Thyroid gland (tissue), 4 donors: ENCODE measurements around the gene CEP295NL.

Experiments
- POLR2A ChIP-seq, 2 donors: fragments of 450-650 bp; IDR thresholded peaks; one replicate each; pipeline ENCODE4 v1.6.1; 2017; ENCODE audit warnings: antibody characterized with exemption in 2 of 2, mild to moderate bottlenecking in 2 of 2, moderate library complexity in 1 of 2
- TF ChIP-seq, protein P1 (sequence below), 6 experiments: fragments of 200-600 bp in 3 of 6; fragments of 450-650 bp in 3 of 6; sonication (generic) in 3 of 6; IDR thresholded peaks; one replicate each; pipeline ENCODE4 v1.5.1; 2016 to 2019; ENCODE audit warnings: antibody characterized with exemption in 6 of 6, mild to moderate bottlenecking in 2 of 6, inconsistent platforms in 1 of 6, moderate library complexity in 1 of 6

DNA sequence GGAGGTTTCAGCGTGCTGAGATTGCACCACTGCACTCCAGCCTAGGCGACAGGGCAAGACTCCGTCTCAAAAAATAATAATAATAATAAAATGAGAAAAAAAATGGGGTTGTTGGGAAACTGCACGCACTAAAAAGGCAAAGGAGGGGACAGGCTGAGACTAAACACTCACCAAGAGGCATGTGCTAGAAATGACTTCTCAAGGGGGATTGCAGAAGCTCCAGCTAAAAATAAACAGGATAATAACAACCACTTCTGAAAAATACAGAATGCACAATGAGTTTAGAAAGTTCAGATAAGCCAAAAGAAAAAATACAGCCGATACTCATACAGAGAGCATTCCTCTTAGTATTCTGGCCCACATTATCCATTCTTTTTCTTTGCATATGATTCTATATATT is 37.3 kb upstream of the CEP295NL start:
- TF ChIP-seq, protein P1, sequence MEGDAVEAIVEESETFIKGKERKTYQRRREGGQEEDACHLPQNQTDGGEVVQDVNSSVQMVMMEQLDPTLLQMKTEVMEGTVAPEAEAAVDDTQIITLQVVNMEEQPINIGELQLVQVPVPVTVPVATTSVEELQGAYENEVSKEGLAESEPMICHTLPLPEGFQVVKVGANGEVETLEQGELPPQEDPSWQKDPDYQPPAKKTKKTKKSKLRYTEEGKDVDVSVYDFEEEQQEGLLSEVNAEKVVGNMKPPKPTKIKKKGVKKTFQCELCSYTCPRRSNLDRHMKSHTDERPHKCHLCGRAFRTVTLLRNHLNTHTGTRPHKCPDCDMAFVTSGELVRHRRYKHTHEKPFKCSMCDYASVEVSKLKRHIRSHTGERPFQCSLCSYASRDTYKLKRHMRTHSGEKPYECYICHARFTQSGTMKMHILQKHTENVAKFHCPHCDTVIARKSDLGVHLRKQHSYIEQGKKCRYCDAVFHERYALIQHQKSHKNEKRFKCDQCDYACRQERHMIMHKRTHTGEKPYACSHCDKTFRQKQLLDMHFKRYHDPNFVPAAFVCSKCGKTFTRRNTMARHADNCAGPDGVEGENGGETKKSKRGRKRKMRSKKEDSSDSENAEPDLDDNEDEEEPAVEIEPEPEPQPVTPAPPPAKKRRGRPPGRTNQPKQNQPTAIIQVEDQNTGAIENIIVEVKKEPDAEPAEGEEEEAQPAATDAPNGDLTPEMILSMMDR (IDR thresholded peaks at IDR 0.05), result no peak
- no peak for TF ChIP-seq POLR2A (IDR thresholded peaks at IDR 0.05)
